BE2C (cell line): ENCODE measurements around the gene RSPRY1.

Source experiments
- DNase-seq: peaks from one replicate; pipeline ENCODE4 v3.0.0-alpha.2; 2020
- H3K27me3 ChIP-seq: fragments of 250-450 bp; sonication (Bioruptor Pico); 2 replicates; pipeline ENCODE4 v1.5.1; 2020; ENCODE audit warnings: mild to moderate bottlenecking
- H3K36me3 ChIP-seq: fragments of 250-450 bp; sonication (Bioruptor Pico); 2 replicates; pipeline ENCODE4 v1.5.1; 2020; ENCODE audit warnings: mild to moderate bottlenecking
- H3K4me1 ChIP-seq: fragments of 250-450 bp; sonication (Bioruptor Pico); 2 replicates; pipeline ENCODE4 v1.5.1; 2020
- H3K4me3 ChIP-seq: 2 replicates; pipeline ENCODE4 v1.5.1; 2011; ENCODE audit warnings: low read depth, low read length
- H3K9me3 ChIP-seq: fragments of 250-450 bp; sonication (Bioruptor Pico); 2 replicates; pipeline ENCODE4 v1.5.1; 2020
- CTCF ChIP-seq: IDR thresholded peaks from 2 replicates; pipeline ENCODE4 v1.5.1; 2012; ENCODE audit warnings: mild to moderate bottlenecking, low read depth, low read length

The RSPRY1 gene

GRCh38 chr16:57231821-57232350 is 45.8 kb downstream of the RSPRY1 start:
- Histone ChIP-seq H3K36me3 (peaks cover 86% of the 10 kb centered on the region), H3K9me3 (no peaks in the 10 kb centered on the region), H3K4me3 (no peak overlapping the region), H3K4me1 (peaks cover 9% of the 10 kb centered on the region), H3K27me3 (no peaks in the 10 kb centered on the region)
- TF ChIP-seq CTCF: no peak
- no peak for DNase-seq

GRCh38 chr16:57233944-57234706 is 48.0 kb downstream of the RSPRY1 start:
- peaks cover under 1% of the 10 kb centered on the region for H3K4me1 ChIP-seq
- DNase-seq: no peak
- no peaks in the 10 kb centered on the region for H3K9me3 ChIP-seq
- no peak overlapping the region for H3K4me3 ChIP-seq
- no peaks in the 10 kb centered on the region for H3K27me3 ChIP-seq
- no peak for TF ChIP-seq CTCF
- H3K36me3 ChIP-seq: peaks cover 89% of the 10 kb centered on the region

GRCh38 chr16:57234707-57235092 is 48.6 kb downstream of the RSPRY1 start:
- H3K36me3 ChIP-seq: peaks cover 89% of the 10 kb centered on the region
- no peak for TF ChIP-seq CTCF
- H3K9me3 ChIP-seq: no peaks in the 10 kb centered on the region
- H3K4me3 ChIP-seq: no peak overlapping the region
- no peaks in the 10 kb centered on the region; the same call in 1 of the 2 replicates for H3K4me1 ChIP-seq
- H3K27me3 ChIP-seq: no peaks in the 10 kb centered on the region
- DNase-seq: no peak

GRCh38 chr16:57235128-57236021 is 49.2 kb downstream of the RSPRY1 start:
- Histone ChIP-seq H3K4me3 (no peak overlapping the region), H3K4me1 (no peaks in the 10 kb centered on the region; the same call in 1 of the 2 replicates), H3K9me3 (no peaks in the 10 kb centered on the region), H3K27me3 (no peaks in the 10 kb centered on the region), H3K36me3 (peaks cover 85% of the 10 kb centered on the region)
- no peak for DNase-seq
- TF ChIP-seq CTCF: no peak

- Histone ChIP-seq H3K36me3 (peaks cover 79% of the 10 kb centered on the region), H3K4me3 (no peak overlapping the region), H3K27me3 (no peaks in the 10 kb centered on the region), H3K4me1 (no peaks in the 10 kb centered on the region; the same call in 1 of the 2 replicates), H3K9me3 (no peaks in the 10 kb centered on the region)
- no peak for DNase-seq
- TF ChIP-seq CTCF: no peak
Measured at GRCh38 chr16:57236022-57236350, 49.9 kb downstream of the RSPRY1 start.
